Measurements from ENCODE around the gene ACACA.
A peak's percentile ranks its signal among the peaks of the same experiment; 100 is the strongest.

Gene ACACA

GRCh38 chr17:37062021-37062420, 344.6 kb downstream of the ACACA start:
- no peak for DNase-seq

- no peak for DNase-seq
Measured at GRCh38 chr17:37060928-37061327, 345.7 kb downstream of the ACACA start.

GRCh38 chr17:37060094-37060493, 346.5 kb downstream of the ACACA start:
- no peak for DNase-seq

GRCh38 chr17:37059493-37059892, 347.1 kb downstream of the ACACA start:
- no peak for DNase-seq

GRCh38 chr17:37056622-37057021, 350.0 kb downstream of the ACACA start:
- DNase-seq = no peak

GRCh38 chr17:37054894-37055293, 351.7 kb downstream of the ACACA start:
- no peak for DNase-seq

GRCh38 chr17:37052450-37052849, 354.2 kb downstream of the ACACA start:
- DNase-seq = no peak

- no peak for DNase-seq
Measured at GRCh38 chr17:37051833-37052232, 354.8 kb downstream of the ACACA start.

- DNase-seq = no peak
Measured at GRCh38 chr17:37051381-37051780, 355.3 kb downstream of the ACACA start.

- DNase-seq = no peak
Measured at GRCh38 chr17:37050920-37051319, 355.7 kb downstream of the ACACA start.

GRCh38 chr17:37048811-37049210, 357.8 kb downstream of the ACACA start:
- no peak for DNase-seq

GRCh38 chr17:37047631-37048104, 359.0 kb downstream of the ACACA start:
- DNase-seq = peak; percentile 89

- no peak for DNase-seq
Measured at GRCh38 chr17:37045351-37045922, 361.2 kb downstream of the ACACA start.

GRCh38 chr17:37043201-37043600, 363.4 kb downstream of the ACACA start:
- no peak for DNase-seq

- no peak for DNase-seq
Measured at GRCh38 chr17:37041932-37042331, 364.7 kb downstream of the ACACA start.

GRCh38 chr17:37039269-37039668, 367.4 kb downstream of the ACACA start:
- no peak for DNase-seq

GRCh38 chr17:37037590-37038155, 369.0 kb downstream of the ACACA start:
- DNase-seq = no peak

Measured in stimulated activated CD8-positive, alpha-beta memory T cell treated with anti-CD3 and anti-CD28 coated beads, Interleukin-4, amount 100 ng/mL, for 48 hours (primary cell).